GM19035 (cell line): ENCODE data around the gene MYH11.
"Not testable (repeated sequence)": the region's sequence is repeated elsewhere in the genome, so short reads cannot be mapped to it uniquely, and the experiment has no call there.

Experiments
- ATAC-seq: cut with Tn5 transposase; IDR thresholded peaks from one replicate; pipeline ENCODE4 v1.9.1; 2021; ENCODE audit not compliant: unreplicated experiment

MYH11 gene

DNA sequence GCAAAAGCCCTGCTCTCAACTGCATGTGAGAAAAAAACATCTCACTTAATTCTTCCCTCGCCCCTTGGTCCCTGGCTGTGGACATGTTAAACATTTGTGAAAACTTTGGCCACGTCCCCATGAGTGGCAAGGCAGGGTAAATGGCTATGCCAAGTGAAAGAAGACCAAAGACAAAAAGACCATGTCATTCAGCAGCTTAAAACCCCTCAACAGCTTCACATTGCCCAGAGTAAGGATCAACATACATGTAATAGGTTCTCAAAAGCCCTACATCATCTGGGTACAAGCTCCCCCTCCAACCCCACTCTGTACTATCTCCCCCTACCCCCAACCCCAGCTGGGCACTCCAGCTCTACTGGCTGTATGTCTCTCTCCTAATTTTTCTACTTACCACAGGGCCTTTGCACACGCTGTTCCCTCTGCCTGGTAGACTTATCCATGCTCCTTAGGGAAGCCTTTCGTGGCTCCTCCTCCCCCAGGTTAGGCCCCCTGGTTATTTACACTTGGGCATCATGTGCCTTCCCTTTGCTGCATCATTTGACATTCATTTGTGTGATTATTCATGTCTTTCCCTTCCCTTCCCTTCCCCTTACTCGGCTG is 131.1 kb downstream of the MYH11 start:
- no peak for ATAC-seq

DNA sequence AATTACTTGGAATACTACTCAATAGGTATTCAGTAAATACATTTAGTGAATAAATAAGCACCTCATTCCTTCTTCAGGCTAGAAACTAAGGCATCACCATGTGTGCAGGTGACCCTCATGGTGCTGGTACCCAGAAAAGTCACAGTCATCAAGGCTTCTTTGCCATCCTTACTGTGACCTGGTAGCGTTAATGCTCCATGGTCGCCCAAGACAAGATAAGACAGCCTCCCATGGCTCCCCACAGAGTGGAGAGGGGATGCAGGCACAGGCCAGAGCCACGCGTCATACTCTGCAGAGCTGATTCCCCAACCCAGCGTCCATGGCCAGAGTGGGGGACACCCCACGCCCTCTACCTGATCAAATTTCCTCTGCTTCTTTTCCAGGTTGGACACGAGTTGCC is 133.0 kb downstream of the MYH11 start:
- ATAC-seq, result no peak

DNA sequence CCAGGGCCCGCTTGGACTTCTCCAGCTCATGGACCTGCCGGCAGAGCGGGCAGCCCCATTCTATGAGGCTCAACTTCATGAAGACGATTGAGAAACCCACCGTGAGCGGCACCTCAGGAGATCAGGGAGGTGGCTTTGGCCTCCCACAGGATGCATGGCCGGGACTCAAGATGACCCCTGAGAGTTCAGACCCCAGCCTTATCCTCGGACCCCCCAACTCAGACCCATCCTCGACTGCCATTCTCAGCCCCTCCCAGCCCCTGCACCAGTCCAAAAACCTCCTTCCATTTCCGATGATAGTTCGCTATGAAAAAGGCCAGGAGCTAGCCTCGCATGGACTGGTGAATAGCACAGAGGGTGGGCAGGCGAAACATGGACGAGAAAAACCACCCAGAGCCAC is 135.8 kb downstream of the MYH11 start:
- no peak for ATAC-seq

DNA sequence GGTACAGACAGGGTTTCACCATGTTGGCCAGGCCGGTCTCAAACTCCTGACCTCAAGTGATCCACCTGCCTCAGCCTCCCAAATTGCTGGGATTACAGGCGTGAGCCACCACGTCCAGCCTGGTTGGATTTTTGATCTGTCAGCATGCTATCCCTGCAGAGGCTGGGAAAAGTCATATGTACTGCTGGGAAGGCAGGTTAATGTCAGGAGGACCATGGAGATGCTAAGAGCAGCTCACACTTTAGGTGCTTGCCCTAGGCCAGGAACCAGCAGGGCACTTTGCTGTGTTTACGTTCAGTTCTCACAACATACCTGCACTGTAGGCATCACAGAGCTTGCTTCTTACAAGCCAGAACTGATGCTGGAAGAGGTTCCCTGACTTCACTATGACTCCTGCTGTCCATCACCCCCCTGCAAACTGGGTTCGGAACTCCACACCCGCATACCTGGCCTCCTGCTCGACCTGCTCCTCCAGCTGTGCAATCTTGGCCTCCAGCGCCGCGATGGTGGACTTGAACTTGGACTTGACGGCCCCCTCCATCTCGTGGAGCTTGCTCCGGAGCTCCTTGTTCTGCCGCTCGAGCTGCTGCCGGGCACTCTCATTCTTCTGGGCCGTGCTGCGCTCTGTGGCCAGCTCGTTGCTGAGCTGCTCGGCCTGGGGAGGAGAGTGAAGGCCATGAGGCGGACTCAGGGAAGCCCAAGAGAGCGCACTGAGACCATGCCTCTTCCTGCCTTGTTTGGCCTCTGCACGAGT is 140.0 kb downstream of the MYH11 start:
- no peak for ATAC-seq

DNA sequence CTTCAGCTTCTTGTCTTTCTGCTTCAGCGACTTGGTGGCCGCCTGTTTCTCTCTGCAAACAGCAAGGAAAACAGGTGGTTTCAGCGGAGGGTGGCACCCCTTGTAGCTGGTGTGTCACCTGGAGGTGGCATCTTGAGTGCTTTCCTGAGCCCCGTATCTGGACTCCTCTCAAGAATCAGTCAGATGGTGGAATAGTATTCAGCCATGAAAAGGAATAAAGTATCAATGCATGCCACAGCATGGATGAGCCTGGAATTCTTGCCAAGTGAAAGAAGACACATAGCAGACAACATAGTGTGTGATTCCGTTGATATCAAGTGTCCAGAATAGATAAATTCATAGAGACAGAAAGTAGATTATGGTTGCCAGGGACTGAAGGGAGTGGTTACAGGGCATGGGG is 141.6 kb downstream of the MYH11 start:
- ATAC-seq, result no peak

DNA sequence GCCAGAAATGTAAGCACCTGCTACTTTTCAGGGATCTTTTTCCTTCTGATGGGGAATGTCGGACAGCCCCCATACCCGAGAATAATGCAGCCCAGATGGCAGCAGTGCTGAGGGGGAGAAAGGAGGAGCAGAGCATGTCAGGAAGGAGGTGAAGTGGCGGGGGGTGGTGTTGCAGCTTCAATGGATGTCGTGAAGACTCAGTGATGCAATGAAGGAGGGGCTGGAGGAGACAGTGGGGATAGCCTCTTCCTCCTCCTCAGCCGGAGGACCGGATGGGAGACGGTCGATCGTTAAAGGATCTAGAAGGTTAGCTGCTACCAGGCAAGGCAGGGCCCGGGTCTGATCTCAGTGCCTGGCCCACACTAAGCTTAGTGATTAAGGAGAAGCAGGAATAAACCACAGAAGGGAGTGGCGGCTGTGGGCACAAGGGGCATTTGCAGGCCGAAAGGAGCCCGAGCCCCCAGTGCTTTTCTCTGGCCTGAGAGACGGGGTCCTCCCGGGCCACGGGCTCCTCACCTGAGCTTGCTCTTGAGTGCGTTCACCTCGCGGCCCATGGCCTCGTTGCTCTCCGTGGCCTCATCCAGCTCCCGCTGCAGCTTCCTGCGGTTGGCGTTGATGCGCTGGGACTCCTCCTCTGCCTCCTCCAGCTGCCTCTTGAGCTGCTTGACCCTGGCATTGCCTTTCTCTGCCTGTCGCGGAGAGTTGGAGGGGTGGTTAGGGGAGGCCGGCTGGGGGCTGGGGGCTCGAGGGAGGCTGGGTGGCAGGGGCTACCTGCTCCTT is 142.2 kb downstream of the MYH11 start:
- no peak for ATAC-seq

DNA sequence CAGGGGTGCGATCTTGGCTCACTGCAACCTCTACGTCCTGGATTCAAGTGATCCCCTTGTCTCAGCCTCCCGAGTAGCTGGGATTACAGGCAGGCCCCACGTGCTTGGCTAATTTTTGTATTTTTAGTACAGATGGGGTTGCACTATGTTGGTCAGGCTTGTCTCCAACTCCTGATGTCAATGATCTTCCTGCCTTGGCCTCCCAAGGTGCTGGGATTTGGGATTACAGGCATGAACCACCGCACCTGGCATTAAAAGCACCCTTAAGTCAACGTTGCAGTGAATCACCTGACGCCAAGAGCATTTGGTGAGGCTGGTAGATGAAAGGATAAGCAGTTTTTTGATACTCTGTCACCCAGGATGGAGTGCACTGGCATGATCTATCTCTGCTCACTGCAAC is 147.8 kb downstream of the MYH11 start:
- ATAC-seq, result no peak

DNA sequence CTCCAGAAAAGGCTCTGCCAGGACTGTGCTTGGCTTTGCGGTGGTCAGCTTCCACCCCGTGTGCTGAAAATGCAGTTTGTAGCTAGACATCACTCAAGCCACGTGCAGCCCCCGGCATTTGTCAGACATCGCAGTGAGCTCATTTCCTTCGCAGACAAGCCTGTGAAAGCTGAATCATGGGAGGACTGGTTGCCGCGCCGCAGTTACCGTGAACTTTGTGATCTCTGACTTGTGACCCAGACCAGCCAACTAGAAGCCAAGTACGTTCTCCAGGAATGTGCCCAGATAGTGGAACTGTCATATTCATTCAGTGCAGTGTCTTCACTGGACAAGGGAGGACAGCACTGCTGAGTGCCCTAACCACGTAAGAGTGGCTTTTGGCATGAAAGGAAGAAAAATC is 148.7 kb downstream of the MYH11 start:
- no peak for ATAC-seq

DNA sequence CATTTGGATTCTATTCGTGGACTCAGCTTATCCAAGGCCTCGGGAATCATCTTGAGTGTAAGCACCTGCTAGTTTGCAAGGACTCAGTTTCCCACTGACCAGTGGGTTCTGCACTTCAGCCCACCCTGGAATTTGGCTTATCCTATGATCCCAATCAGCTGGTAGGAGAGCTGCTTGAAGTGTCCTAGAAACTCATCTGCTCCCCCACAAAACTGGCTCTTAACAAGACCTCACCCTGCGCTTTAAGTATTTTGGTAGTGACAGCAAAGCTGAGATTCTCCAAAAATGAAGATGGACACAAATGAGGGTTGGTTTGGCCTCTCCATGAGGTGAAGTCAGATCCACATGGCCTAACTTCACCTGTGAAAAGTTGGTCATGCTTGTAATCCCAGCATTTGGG is 149.5 kb downstream of the MYH11 start:
- ATAC-seq, result no peak

DNA sequence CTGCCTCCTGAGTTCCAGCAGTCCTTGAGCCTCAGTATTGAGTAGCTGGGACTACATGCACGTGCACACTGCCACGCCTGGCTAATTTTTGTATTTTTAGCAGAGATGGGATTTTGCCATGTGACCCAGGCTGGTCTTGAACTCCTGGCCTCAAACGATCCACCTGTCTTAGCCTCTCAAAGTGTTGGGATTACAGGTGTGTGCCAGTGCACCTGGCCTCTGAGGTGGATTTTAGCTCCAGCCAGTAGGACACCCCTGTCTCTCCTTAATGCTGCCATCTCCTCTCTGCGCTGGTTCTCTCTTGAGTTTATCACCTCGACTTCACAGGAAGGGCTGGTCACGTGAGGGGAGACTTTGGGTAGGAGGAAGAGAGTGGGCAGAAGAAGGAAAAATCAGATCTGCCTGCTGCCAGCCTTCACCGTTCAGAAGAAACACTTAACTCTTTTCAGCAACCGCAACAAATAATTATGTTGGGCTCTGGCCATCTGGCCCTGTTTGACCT is 151.7 kb downstream of the MYH11 start:
- no peak for ATAC-seq

DNA sequence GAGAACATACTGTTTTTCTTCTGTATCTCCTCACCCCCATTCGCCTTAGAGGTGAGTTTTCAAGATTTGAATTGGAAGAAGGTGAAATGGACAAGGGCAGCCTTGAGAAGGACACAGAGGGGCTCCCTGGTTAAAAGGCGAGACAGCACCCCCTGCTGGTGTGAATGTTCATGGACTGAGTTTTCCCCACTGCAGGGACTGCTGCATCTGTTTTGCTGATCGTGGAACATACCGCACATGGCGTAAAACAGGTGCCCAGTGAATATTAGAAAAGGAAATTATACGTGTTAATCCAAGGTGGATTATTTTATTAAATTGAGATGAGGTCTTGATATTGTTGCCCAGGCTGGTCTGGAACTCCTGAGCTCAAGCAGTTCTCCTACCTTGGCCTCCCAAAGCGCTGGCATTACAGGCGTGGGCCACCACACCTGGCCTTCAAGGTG is 152.3 kb downstream of the MYH11 start:
- ATAC-seq, result no peak

DNA sequence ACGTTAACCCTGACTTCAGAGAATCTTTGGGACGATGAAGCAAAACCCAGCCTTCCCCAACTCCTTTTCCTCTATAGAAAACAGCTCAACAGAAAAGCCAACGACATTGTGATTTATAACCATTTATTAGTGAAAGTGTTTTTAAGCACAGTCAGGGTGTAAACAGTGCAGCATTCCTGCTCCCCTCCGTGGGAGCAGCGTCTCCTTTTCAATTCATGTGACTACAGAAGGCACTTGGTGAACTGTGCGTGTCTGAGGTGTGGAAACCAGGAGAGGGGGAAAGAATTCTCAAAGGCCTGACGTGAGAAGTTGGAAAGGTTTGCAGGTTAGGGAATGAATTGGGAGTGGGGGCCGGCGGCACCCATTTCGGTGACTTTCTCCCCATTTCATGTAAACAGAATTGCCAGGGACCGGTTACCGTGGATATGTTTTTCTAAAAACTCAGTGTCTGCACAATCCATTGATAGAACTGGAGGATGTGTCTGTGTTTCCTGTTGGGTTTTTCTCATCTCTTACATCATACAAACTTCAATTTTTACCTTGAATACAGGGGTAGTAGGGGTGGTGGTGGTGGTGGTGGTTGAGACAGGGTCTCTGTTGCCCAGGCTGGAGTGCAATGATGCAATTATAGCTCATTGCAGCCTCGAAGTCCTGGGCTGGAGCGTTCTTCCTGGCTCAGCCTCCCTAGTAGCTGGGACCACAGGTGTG is 153.6 kb downstream of the MYH11 start:
- ATAC-seq, result no peak

DNA sequence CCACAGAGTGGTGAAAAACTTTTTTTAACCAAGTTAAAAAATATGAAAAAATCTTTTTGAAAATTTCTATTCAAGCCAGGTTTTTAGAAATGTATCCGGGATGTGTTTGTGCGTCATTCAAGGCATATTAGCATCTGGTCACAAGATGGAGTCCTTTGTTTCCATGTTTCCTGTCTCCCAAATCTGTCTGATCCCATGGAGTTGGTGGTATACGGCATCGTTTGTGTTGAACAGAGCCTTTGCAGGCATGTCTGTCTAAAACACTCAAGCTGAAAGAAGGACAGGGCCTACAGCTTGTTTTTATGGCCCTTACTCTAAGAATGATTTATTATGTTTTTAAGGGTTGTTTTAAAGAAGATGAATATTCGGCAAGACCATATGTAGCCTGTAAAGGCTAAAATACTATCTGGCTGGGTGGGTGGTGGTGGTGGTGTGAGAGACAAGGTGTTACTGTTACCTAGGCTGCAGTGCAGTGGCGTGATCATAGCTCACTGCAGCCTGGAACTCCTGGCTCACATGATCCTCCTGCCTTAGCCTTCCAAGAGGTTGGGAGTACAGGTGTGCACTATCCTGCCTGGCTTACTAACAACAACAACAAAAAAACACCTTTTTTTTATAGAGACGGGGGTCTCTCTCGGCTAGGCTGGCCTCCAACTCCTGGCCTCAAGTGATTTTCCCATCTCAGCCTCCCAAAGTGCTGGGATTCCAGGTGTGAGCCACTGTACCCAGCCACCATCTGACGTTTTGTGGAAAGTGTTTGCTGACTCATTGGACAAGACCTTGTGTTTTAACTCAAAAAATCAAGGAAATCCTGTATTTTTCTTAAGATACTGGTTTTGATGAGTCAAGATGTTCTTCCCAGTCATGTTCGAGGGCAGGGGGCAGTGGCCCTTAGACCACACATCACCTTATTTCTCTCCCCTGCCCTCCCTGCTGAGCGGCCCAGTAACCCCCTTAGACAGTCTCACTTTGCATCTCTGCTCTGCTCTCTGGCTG is 154.6 kb downstream of the MYH11 start:
- ATAC-seq, result no peak

DNA sequence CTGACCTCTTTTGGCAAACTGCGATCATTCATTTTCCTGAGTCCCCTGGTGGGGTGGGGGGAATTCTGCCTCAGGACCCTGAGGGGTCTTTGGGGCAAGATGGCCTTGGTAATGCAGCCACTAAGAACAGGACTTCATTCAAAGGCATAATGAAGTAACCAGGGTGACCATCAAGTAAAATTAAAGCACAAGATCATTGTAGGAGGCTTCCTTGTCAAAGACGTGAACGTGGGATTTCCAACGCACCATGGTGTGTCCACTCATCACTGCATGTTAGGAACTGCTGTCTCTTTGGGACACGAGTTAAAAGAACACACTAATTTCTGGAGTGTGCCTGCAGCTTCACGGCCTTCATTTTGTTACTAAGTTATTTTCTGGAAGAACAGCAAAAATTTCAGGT is 155.5 kb downstream of the MYH11 start:
- ATAC-seq, result no peak

DNA sequence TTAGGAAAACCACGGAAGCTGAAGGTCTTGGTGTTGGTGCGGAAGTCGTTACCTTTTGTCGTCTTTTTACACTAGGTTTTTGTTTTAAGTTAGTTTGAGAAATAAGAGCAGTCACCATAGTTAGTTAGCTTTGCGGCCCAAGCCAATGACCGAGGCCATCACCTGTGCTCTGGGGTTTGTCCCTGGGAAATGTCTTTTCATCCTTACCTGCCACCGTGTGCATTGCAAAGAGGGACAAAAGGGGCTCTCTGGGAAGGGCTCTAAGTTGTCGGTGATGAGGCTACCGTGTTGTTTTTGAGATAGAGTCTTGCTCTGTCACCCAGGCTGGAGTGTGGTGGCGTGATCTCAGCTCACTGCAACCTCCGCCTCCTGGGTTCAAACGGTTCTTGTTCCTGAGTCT is 157.0 kb downstream of the MYH11 start:
- no peak for ATAC-seq

DNA sequence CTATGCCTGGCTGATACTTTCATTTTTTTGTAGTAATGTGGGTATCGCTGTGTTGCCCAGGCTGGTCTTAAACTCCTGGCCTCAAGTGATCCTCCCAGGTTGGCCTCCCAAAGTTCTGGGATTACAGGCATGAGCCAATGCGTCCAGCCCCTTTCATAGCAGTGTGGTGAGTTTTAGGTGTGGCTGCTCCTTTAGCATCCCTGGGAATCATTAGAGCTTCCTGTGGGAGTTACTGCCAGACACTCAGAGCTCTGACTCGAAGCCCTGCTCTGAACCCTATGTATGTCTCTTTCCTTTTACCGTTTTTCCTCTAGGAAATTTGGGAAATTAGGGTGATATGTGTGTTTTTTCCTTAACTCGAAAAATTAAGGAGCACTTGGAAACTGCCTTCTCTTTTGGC is 162.3 kb downstream of the MYH11 start:
- ATAC-seq, result no peak

DNA sequence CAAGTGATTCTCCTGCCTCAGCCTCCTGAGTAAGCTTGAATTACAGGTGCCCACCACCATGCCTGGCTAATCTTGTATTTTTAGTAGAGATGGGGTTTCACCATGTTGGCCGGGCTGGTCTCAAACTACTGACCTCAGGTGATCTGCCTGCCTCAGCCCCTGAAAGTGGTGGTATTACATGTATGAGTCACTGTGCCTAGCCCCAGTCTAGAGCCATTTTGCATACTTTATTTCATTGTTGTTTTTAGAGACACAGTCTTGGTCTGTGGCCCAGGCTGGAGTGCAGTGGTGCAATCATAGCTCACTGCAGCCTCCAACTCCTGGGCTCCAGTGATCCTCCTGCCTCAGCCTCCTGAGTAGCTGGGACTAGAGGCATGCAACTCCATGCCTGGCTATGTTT is 164.3 kb downstream of the MYH11 start:
- not testable (repeated sequence) for ATAC-seq

DNA sequence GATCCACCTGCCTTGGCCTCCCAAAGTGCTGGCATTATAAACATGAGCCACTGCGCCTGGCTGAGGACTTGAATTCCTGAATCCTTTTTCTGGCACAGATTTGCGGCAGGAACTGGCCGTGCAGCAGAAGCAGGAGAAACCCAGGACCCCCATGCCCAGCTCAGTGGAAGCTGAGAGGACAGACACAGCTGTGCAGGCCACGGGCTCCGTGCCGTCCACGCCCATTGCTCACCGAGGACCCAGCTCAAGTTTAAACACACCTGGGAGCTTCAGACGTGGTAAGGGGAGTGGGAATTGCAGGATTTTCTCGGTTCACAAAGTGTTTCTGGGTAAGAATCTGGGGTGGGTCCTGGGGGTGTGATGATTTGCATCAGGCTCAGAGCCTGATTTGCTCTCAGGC is 165.8 kb downstream of the MYH11 start:
- no peak for ATAC-seq

DNA sequence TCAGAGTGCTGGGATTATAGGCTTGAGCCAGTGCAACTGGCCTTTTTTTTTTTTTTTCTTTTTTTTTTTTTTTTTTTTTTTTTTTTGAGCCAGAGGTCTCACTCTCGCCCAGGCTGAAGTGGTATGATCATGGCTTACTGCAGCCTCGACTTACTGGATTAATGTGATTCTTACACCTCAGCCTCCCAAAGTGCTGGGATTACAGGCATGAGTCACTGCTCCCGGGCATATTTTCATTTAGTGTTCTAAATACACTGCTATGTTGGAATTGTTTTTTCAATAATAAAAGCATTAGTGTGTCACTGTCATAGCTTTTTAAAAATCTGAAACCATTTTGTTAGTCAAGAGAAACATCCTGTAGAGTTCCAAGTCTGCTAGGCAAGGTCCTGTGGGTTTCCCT is 166.5 kb downstream of the MYH11 start:
- no peak for ATAC-seq

DNA sequence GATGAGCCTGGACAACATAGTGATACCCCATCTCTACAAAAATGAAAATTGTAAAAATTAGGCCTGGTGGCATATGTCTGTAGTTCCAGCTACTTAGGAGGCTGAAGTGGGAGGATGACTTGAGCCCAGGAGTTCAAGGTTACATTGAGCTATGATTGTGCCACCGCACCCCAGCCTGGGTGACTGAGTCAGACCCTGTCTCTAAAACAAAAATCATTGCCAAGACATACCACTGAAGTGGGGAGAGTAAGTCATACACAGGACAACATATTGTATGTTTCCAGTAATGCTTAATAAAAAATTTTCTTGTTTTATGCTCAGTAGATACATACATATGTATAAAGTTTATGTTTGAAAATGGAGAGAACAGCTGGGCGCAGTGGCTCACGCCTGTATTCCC is 167.5 kb downstream of the MYH11 start:
- ATAC-seq, result no peak
